ENCODE results near the gene RGS12. TPM values are rescaled to one million over a fixed set of nuclear protein-coding genes. Genes with fewer than 3 reads are reported as not detected.

The RGS12 gene
- total RNA-seq, 2 experiments from 2014 or later = 5.2 to 6.4 TPM

- no peak for DNase-seq (ENCODE audit: low spot score)
- Histone ChIP-seq H3K4me2 (ENCODE audit: low read length) (peak overlapping the region; percentile 16; the same call in 1 of the 2 replicates), H2AFZ (ENCODE audit: low read length) (no peak overlapping the region), H3K9me3 (ENCODE audit: low read length) (no peaks in the 10 kb centered on the region), H3K79me2 (ENCODE audit: insufficient read depth, low read depth, low read length) (no peaks in the 10 kb centered on the region), H3K27ac (ENCODE audit: low read depth, low read length, poor library complexity, severe bottlenecking) (no peak overlapping the region), H3K4me3 (ENCODE audit: low read depth, low read length, poor library complexity, severe bottlenecking) (no peak overlapping the region), H3K9me2 (ENCODE audit: insufficient read depth, low read length) (no peaks in the 10 kb centered on the region), H3K4me1 (ENCODE audit: insufficient read depth, low read length, poor library complexity, severe bottlenecking) (peaks cover 7% of the 10 kb centered on the region), H4K20me1 (ENCODE audit: insufficient read depth, low read length) (no peaks in the 10 kb centered on the region), H3K36me3 (ENCODE audit: insufficient read depth, low read length) (no peaks in the 10 kb centered on the region)
- no TSS peak for BruUV-seq (replicated peaks)
- ChIA-PET POLR2A (no interaction called here), CTCF (ENCODE audit: unreplicated experiment) (no interaction called here)
- intact Hi-C loops (cut with micrococcal nuclease; ENCODE audit: unreplicated experiment) = loop anchor here (1.0 kb wide), 1 partner anchor 102 kb away; no protein-coding TSS in a partner anchor
- TF ChIP-seq EZH2phosphoT487 (IDR thresholded peaks at IDR 0.05; ENCODE audit: borderline replicate concordance, low read depth, low read length) (no peak), CTCF (conservative IDR thresholded peaks at IDR 0.05; ENCODE audit: low read length) (no peak)
Measured at GRCh38 chr4:3341760-3342159, 48.9 kb downstream of the RGS12 start.

GRCh38 chr4:3342182-3342854 lies 49.5 kb downstream of the RGS12 start:
- no peak overlapping the region for H3K27ac ChIP-seq (ENCODE audit: low read depth, low read length, poor library complexity, severe bottlenecking)
- DNase-seq (ENCODE audit: low spot score) = no peak
- no peak overlapping the region for H3K4me3 ChIP-seq (ENCODE audit: low read depth, low read length, poor library complexity, severe bottlenecking)
- H3K9me2 ChIP-seq (ENCODE audit: insufficient read depth, low read length) = no peaks in the 10 kb centered on the region
- no peaks in the 10 kb centered on the region for H3K9me3 ChIP-seq (ENCODE audit: low read length)
- H2AFZ ChIP-seq (ENCODE audit: low read length) = no peak overlapping the region
- ChIA-PET POLR2A (no interaction called here), CTCF (ENCODE audit: unreplicated experiment) (no interaction called here)
- intact Hi-C loops (cut with micrococcal nuclease; ENCODE audit: unreplicated experiment) = loop anchor here (1.0 kb wide), 1 partner anchor 101 kb away; no protein-coding TSS in a partner anchor
- peaks cover 7% of the 10 kb centered on the region for H3K4me1 ChIP-seq (ENCODE audit: insufficient read depth, low read length, poor library complexity, severe bottlenecking)
- H4K20me1 ChIP-seq (ENCODE audit: insufficient read depth, low read length) = no peaks in the 10 kb centered on the region
- H3K79me2 ChIP-seq (ENCODE audit: insufficient read depth, low read depth, low read length) = no peaks in the 10 kb centered on the region
- no peak for TF ChIP-seq EZH2phosphoT487 (IDR thresholded peaks at IDR 0.05; ENCODE audit: borderline replicate concordance, low read depth, low read length)
- no peak for TF ChIP-seq CTCF (conservative IDR thresholded peaks at IDR 0.05; ENCODE audit: low read length)
- BruUV-seq (replicated peaks) = no TSS peak
- H3K36me3 ChIP-seq (ENCODE audit: insufficient read depth, low read length) = no peaks in the 10 kb centered on the region
- peak overlapping the region; percentile 16; the same call in 1 of the 2 replicates for H3K4me2 ChIP-seq (ENCODE audit: low read length)

Other genes with a start within 250 kb of the RGS12 start
- not detected in 2 replicates for gene HTT-AS, start 218.5 kb upstream of the RGS12 start, total RNA-seq (2014; rRNA removed; shearing (Covaris generic))
- gene HTT-AS, start 218.5 kb upstream of the RGS12 start, total RNA-seq (2022) = not detected in 2 replicates
- gene HTT, start 218.3 kb upstream of the RGS12 start, total RNA-seq (2014; rRNA removed; shearing (Covaris generic)) = 36.4 and 41.2 TPM in 2 replicates
- 91.3 and 108 TPM in 2 replicates for gene HTT, start 218.3 kb upstream of the RGS12 start, total RNA-seq (2022)
- 0.08 and 0.13 TPM in 2 replicates for gene MSANTD1, start 43.9 kb upstream of the RGS12 start, total RNA-seq (2014; rRNA removed; shearing (Covaris generic))
- 0.53 and 1.0 TPM in 2 replicates for gene MSANTD1, start 43.9 kb upstream of the RGS12 start, total RNA-seq (2022)
- not detected in 2 replicates for gene HGFAC, start 148.9 kb downstream of the RGS12 start, total RNA-seq (2014; rRNA removed; shearing (Covaris generic))
- gene HGFAC, start 148.9 kb downstream of the RGS12 start, total RNA-seq (2022) = not detected in 2 replicates
- gene DOK7, start 170.3 kb downstream of the RGS12 start, total RNA-seq (2014; rRNA removed; shearing (Covaris generic)) = not detected in 2 replicates
- 1.3 and 1.5 TPM in 2 replicates for gene DOK7, start 170.3 kb downstream of the RGS12 start, total RNA-seq (2022)
- 51.5 and 54.7 TPM in 2 replicates for gene LRPAP1, start 239.4 kb downstream of the RGS12 start, total RNA-seq (2014; rRNA removed; shearing (Covaris generic))
- 45.7 and 46.2 TPM in 2 replicates for gene LRPAP1, start 239.4 kb downstream of the RGS12 start, total RNA-seq (2022)